Measurements from ENCODE around the gene RXFP1. TPM values are rescaled to one million over a fixed set of nuclear protein-coding genes. Genes with fewer than 3 reads are reported as not detected.

RXFP1 gene
- total RNA-seq, 1 experiment from 2014 or later = 0.48 TPM

DNA sequence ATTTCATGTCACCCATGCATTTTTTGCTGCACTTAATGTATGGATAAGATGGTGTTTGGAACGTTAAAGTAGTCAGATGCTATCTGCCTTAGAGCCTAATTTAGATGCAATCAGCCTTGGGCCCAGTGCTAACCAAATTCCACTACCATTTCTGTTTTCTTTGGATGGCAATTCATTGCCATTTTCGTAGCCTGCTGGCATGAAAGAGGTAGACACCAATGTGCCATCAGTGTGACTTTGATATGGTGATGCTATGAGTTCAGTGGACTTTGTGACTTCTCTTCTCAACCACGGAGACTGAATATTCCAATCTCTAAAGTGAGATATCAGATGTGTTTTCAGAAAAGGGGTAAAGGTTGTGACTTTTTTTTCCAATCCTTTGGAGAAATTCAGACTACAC is 152.0 kb downstream of the RXFP1 start:
- H3K36me3 Mint-ChIP-seq = peaks cover 3% of the 10 kb centered on the region
- no peak overlapping the region for H3K27ac Mint-ChIP-seq
- H3K27me3 Mint-ChIP-seq (ENCODE audit: low read depth) = no peaks in the 10 kb centered on the region
- no peak for DNase-seq (ENCODE audit: low spot score)
- no peaks in the 10 kb centered on the region for H3K9me3 Mint-ChIP-seq
- H3K4me1 Mint-ChIP-seq = peaks cover 13% of the 10 kb centered on the region
- POLR2A ChIA-PET = no interaction called here
- CTCF ChIA-PET = no interaction called here
- H3K4me3 Mint-ChIP-seq = no peak overlapping the region
- TF ChIP-seq FOXP1 (CRISPR knock-in tag; IDR thresholded peaks at IDR 0.05; ENCODE audit: borderline replicate concordance) (no peak), SMAD4 (CRISPR knock-in tag; IDR thresholded peaks at IDR 0.05) (no peak), TEAD1 (CRISPR knock-in tag; IDR thresholded peaks at IDR 0.05) (no peak), ETV6 (CRISPR knock-in tag; IDR thresholded peaks at IDR 0.05) (no peak), KAT7 (CRISPR knock-in tag; IDR thresholded peaks at IDR 0.05; ENCODE audit: borderline replicate concordance) (no peak), ZNF138 (CRISPR knock-in tag; conservative IDR thresholded peaks at IDR 0.05) (no peak)
- no peak for ATAC-seq

DNA sequence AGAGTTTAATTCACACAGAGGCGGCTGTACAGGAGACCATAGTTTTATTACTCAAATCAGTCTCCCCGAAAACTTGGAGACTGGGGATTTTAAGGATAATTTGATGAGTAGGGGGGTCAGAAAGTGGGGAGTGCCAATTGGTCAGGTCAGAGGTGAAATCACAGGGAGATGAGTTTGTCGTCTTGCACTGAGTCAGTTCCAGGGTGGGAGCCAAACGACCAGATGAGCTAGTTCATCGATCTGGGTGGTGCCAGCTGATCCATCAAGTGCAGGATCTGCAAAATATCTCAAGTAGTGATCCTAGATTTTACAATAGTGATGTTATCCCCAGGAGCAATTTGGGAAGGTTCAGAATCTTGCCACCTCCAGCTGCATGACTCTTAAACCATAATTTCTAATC is 154.4 kb downstream of the RXFP1 start:
- Mint-ChIP-seq H3K36me3 (no peaks in the 10 kb centered on the region), H3K9me3 (no peaks in the 10 kb centered on the region), H3K27ac (no peak overlapping the region), H3K4me1 (0 out of 2 replicates have a peak, but pooled peaks cover 4% of the 10 kb centered on the region), H3K27me3 (ENCODE audit: low read depth) (no peaks in the 10 kb centered on the region), H3K4me3 (no peak overlapping the region)
- ATAC-seq (no peak), DNase-seq (ENCODE audit: low spot score) (no peak)
- TF ChIP-seq, protein P1, sequence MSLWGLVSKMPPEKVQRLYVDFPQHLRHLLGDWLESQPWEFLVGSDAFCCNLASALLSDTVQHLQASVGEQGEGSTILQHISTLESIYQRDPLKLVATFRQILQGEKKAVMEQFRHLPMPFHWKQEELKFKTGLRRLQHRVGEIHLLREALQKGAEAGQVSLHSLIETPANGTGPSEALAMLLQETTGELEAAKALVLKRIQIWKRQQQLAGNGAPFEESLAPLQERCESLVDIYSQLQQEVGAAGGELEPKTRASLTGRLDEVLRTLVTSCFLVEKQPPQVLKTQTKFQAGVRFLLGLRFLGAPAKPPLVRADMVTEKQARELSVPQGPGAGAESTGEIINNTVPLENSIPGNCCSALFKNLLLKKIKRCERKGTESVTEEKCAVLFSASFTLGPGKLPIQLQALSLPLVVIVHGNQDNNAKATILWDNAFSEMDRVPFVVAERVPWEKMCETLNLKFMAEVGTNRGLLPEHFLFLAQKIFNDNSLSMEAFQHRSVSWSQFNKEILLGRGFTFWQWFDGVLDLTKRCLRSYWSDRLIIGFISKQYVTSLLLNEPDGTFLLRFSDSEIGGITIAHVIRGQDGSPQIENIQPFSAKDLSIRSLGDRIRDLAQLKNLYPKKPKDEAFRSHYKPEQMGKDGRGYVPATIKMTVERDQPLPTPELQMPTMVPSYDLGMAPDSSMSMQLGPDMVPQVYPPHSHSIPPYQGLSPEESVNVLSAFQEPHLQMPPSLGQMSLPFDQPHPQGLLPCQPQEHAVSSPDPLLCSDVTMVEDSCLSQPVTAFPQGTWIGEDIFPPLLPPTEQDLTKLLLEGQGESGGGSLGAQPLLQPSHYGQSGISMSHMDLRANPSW (CRISPR knock-in tag; conservative IDR thresholded peaks at IDR 0.05; ENCODE audit: low read depth) = no peak
- TF ChIP-seq SMAD3 (CRISPR knock-in tag; IDR thresholded peaks at IDR 0.05; ENCODE audit: borderline replicate concordance) = no peak
- ChIA-PET POLR2A (no interaction called here), CTCF (no interaction called here)

DNA sequence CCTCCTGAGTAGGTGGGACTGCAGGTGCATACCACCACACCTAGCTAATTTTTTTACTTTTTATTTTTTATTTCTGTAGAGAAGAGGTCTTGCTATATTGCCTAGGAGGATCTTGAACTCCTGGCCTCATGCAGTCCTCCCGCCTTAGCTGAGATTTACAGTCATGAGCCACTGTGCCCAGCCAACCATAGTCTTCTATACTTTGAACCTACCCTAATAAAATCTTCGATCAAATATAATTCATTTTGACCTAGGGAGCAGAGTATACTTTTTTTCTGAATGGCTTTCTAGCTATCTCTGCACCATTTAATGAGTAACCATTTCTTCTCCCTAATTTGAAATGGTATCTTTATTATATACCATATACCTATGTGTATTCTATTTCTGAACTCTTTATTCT is 157.1 kb downstream of the RXFP1 start:
- Mint-ChIP-seq H3K36me3 (no peaks in the 10 kb centered on the region), H3K4me3 (no peak overlapping the region), H3K27me3 (ENCODE audit: low read depth) (no peaks in the 10 kb centered on the region), H3K4me1 (no peaks in the 10 kb centered on the region), H3K27ac (no peak overlapping the region), H3K9me3 (no peaks in the 10 kb centered on the region)
- ChIA-PET CTCF (interaction anchor here (1.1 kb wide), 1 partner anchor 11 kb away, joined by 3 read pairs; no protein-coding TSS in a partner anchor), POLR2A (no interaction called here)
- ATAC-seq (no peak), DNase-seq (ENCODE audit: low spot score) (no peak)
- TF ChIP-seq MXD4 (CRISPR knock-in tag; IDR thresholded peaks at IDR 0.05; ENCODE audit: borderline replicate concordance) (no peak), MYBL2 (CRISPR knock-in tag; IDR thresholded peaks at IDR 0.05) (no peak), ZNF423 (CRISPR knock-in tag; IDR thresholded peaks at IDR 0.05) (no peak), ATF1 (CRISPR knock-in tag; IDR thresholded peaks at IDR 0.05) (no peak), NFYB (CRISPR knock-in tag; conservative IDR thresholded peaks at IDR 0.05; ENCODE audit: low read depth) (no peak), ZNF396 (CRISPR knock-in tag; IDR thresholded peaks at IDR 0.05; ENCODE audit: borderline replicate concordance) (no peak), TEAD1 (CRISPR knock-in tag; IDR thresholded peaks at IDR 0.05) (no peak), ZNF232 (CRISPR knock-in tag; IDR thresholded peaks at IDR 0.05) (no peak), SMAD4 (CRISPR knock-in tag; IDR thresholded peaks at IDR 0.05) (no peak)
- TF ChIP-seq, protein P2, sequence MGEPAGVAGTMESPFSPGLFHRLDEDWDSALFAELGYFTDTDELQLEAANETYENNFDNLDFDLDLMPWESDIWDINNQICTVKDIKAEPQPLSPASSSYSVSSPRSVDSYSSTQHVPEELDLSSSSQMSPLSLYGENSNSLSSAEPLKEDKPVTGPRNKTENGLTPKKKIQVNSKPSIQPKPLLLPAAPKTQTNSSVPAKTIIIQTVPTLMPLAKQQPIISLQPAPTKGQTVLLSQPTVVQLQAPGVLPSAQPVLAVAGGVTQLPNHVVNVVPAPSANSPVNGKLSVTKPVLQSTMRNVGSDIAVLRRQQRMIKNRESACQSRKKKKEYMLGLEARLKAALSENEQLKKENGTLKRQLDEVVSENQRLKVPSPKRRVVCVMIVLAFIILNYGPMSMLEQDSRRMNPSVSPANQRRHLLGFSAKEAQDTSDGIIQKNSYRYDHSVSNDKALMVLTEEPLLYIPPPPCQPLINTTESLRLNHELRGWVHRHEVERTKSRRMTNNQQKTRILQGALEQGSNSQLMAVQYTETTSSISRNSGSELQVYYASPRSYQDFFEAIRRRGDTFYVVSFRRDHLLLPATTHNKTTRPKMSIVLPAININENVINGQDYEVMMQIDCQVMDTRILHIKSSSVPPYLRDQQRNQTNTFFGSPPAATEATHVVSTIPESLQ (CRISPR knock-in tag; IDR thresholded peaks at IDR 0.05) = no peak
- TF ChIP-seq, protein P3, sequence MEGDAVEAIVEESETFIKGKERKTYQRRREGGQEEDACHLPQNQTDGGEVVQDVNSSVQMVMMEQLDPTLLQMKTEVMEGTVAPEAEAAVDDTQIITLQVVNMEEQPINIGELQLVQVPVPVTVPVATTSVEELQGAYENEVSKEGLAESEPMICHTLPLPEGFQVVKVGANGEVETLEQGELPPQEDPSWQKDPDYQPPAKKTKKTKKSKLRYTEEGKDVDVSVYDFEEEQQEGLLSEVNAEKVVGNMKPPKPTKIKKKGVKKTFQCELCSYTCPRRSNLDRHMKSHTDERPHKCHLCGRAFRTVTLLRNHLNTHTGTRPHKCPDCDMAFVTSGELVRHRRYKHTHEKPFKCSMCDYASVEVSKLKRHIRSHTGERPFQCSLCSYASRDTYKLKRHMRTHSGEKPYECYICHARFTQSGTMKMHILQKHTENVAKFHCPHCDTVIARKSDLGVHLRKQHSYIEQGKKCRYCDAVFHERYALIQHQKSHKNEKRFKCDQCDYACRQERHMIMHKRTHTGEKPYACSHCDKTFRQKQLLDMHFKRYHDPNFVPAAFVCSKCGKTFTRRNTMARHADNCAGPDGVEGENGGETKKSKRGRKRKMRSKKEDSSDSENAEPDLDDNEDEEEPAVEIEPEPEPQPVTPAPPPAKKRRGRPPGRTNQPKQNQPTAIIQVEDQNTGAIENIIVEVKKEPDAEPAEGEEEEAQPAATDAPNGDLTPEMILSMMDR (IDR thresholded peaks at IDR 0.05) = no peak
- TF ChIP-seq, protein P1 (CRISPR knock-in tag; conservative IDR thresholded peaks at IDR 0.05; ENCODE audit: low read depth) = no peak
- TF ChIP-seq, protein P4, sequence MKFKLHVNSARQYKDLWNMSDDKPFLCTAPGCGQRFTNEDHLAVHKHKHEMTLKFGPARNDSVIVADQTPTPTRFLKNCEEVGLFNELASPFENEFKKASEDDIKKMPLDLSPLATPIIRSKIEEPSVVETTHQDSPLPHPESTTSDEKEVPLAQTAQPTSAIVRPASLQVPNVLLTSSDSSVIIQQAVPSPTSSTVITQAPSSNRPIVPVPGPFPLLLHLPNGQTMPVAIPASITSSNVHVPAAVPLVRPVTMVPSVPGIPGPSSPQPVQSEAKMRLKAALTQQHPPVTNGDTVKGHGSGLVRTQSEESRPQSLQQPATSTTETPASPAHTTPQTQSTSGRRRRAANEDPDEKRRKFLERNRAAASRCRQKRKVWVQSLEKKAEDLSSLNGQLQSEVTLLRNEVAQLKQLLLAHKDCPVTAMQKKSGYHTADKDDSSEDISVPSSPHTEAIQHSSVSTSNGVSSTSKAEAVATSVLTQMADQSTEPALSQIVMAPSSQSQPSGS (CRISPR knock-in tag; IDR thresholded peaks at IDR 0.05; ENCODE audit: borderline replicate concordance, low read depth) = no peak
- TF ChIP-seq, protein P5, sequence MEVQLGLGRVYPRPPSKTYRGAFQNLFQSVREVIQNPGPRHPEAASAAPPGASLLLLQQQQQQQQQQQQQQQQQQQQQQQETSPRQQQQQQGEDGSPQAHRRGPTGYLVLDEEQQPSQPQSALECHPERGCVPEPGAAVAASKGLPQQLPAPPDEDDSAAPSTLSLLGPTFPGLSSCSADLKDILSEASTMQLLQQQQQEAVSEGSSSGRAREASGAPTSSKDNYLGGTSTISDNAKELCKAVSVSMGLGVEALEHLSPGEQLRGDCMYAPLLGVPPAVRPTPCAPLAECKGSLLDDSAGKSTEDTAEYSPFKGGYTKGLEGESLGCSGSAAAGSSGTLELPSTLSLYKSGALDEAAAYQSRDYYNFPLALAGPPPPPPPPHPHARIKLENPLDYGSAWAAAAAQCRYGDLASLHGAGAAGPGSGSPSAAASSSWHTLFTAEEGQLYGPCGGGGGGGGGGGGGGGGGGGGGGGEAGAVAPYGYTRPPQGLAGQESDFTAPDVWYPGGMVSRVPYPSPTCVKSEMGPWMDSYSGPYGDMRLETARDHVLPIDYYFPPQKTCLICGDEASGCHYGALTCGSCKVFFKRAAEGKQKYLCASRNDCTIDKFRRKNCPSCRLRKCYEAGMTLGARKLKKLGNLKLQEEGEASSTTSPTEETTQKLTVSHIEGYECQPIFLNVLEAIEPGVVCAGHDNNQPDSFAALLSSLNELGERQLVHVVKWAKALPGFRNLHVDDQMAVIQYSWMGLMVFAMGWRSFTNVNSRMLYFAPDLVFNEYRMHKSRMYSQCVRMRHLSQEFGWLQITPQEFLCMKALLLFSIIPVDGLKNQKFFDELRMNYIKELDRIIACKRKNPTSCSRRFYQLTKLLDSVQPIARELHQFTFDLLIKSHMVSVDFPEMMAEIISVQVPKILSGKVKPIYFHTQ (CRISPR knock-in tag; IDR thresholded peaks at IDR 0.05) = no peak

All from WTC11 (cell line).